ENCODE measurements around the gene M6PR. TPM values are rescaled to one million over a fixed set of nuclear protein-coding genes. Genes with fewer than 3 reads are reported as not detected.

The M6PR gene
- total RNA-seq, 1 donor from 2014 or later: 186 TPM

GRCh38 chr12:8909752-8910151 is 39.7 kb downstream of the M6PR start:
- Mint-ChIP-seq H3K4me1 (ENCODE audit: unreplicated experiment) (peaks cover 25% of the 10 kb centered on the region), H3K27ac (ENCODE audit: unreplicated experiment) (no peak overlapping the region), H3K36me3 (ENCODE audit: low read depth, unreplicated experiment) (peaks cover 5% of the 10 kb centered on the region), H3K9me3 (ENCODE audit: unreplicated experiment) (no peaks in the 10 kb centered on the region), H3K27me3 (ENCODE audit: unreplicated experiment) (peaks cover 5% of the 10 kb centered on the region), H3K4me3 (ENCODE audit: unreplicated experiment) (no peak overlapping the region)
- DNase-seq (ENCODE audit: low spot score): no peak
- TF ChIP-seq, protein P1, sequence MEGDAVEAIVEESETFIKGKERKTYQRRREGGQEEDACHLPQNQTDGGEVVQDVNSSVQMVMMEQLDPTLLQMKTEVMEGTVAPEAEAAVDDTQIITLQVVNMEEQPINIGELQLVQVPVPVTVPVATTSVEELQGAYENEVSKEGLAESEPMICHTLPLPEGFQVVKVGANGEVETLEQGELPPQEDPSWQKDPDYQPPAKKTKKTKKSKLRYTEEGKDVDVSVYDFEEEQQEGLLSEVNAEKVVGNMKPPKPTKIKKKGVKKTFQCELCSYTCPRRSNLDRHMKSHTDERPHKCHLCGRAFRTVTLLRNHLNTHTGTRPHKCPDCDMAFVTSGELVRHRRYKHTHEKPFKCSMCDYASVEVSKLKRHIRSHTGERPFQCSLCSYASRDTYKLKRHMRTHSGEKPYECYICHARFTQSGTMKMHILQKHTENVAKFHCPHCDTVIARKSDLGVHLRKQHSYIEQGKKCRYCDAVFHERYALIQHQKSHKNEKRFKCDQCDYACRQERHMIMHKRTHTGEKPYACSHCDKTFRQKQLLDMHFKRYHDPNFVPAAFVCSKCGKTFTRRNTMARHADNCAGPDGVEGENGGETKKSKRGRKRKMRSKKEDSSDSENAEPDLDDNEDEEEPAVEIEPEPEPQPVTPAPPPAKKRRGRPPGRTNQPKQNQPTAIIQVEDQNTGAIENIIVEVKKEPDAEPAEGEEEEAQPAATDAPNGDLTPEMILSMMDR (IDR thresholded peaks at IDR 0.05; ENCODE audit: unreplicated experiment): no peak

DNA sequence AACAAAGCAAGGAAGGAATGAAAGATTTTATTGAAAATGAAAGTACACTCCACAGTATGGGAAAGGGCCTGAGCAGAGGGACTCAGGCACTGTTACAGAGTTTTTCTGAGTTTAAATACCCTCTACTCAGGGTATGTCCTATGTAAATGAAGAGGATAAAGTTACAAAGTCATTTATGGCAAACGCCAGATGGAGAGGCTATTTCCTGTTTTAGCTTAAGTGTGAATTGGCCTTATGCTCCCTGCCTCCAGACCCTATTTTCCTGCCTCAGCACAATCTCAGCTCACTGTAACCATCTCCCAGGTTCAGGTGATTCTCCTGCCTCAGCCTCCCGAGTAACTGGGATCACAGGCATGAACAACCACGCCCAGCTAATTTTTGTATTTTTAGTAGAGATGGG is 41.9 kb downstream of the M6PR start:
- Mint-ChIP-seq H3K36me3 (ENCODE audit: low read depth, unreplicated experiment) (no peaks in the 10 kb centered on the region), H3K9me3 (ENCODE audit: unreplicated experiment) (no peaks in the 10 kb centered on the region), H3K4me3 (ENCODE audit: unreplicated experiment) (no peak overlapping the region), H3K27ac (ENCODE audit: unreplicated experiment) (no peak overlapping the region), H3K4me1 (ENCODE audit: unreplicated experiment) (peaks cover 9% of the 10 kb centered on the region), H3K27me3 (ENCODE audit: unreplicated experiment) (no peaks in the 10 kb centered on the region)
- DNase-seq (ENCODE audit: low spot score): no peak
- TF ChIP-seq, protein P1 (IDR thresholded peaks at IDR 0.05; ENCODE audit: unreplicated experiment): no peak

- Mint-ChIP-seq H3K9me3 (ENCODE audit: unreplicated experiment) (no peaks in the 10 kb centered on the region), H3K4me1 (ENCODE audit: unreplicated experiment) (peaks cover 9% of the 10 kb centered on the region), H3K27me3 (ENCODE audit: unreplicated experiment) (no peaks in the 10 kb centered on the region), H3K36me3 (ENCODE audit: low read depth, unreplicated experiment) (no peaks in the 10 kb centered on the region), H3K27ac (ENCODE audit: unreplicated experiment) (no peak overlapping the region), H3K4me3 (ENCODE audit: unreplicated experiment) (no peak overlapping the region)
- no peak for DNase-seq (ENCODE audit: low spot score)
- TF ChIP-seq, protein P1 (IDR thresholded peaks at IDR 0.05; ENCODE audit: unreplicated experiment): no peak
Observed at GRCh38 chr12:8906266-8907180, 42.9 kb downstream of the M6PR start.

DNA sequence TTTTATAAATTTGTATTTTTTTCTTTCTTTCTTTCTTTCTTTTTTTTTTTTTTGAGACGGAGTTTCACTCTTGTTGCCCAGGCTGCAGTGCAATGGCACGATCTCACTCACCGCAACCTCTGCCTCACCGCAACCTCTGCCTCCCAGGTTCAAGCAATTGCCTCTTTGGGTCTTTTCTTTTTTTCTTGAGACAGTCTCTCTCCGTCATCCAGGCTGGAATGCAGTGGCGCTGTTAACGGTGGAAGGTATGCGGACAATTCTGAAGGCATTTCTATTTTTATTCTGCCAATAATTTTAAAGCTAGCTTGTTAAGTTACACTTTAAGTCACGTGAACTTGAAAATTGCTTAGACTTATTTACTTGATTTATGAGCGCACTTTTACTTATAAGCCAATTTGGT is 43.9 kb downstream of the M6PR start:
- Mint-ChIP-seq H3K9me3 (ENCODE audit: unreplicated experiment) (no peaks in the 10 kb centered on the region), H3K36me3 (ENCODE audit: low read depth, unreplicated experiment) (no peaks in the 10 kb centered on the region), H3K4me3 (ENCODE audit: unreplicated experiment) (no peak overlapping the region), H3K4me1 (ENCODE audit: unreplicated experiment) (peaks cover 5% of the 10 kb centered on the region), H3K27me3 (ENCODE audit: unreplicated experiment) (no peaks in the 10 kb centered on the region), H3K27ac (ENCODE audit: unreplicated experiment) (no peak overlapping the region)
- no peak for DNase-seq (ENCODE audit: low spot score)
- TF ChIP-seq, protein P1 (IDR thresholded peaks at IDR 0.05; ENCODE audit: unreplicated experiment): no peak

DNA sequence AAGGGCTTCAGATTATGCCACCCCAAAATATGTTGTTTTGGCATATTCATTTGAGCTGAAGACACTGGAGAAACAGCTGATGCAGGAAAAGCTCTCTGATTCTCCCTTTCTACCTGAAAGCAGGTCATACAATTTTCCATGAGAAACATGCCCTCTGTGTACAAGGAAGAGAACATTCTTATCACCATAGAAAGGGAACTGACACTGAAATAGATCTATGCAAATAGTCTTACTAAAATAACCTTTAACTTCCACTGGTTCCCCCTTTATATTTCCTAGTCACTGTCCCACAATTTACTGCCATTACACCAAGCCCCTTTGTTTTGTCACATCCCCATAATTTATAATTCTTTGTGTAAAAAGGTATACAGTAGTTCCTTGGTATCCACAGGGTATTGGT is 44.8 kb downstream of the M6PR start:
- Mint-ChIP-seq H3K27ac (ENCODE audit: unreplicated experiment) (no peak overlapping the region), H3K36me3 (ENCODE audit: low read depth, unreplicated experiment) (no peaks in the 10 kb centered on the region), H3K27me3 (ENCODE audit: unreplicated experiment) (no peaks in the 10 kb centered on the region), H3K9me3 (ENCODE audit: unreplicated experiment) (no peaks in the 10 kb centered on the region), H3K4me3 (ENCODE audit: unreplicated experiment) (no peak overlapping the region), H3K4me1 (ENCODE audit: unreplicated experiment) (peaks cover 5% of the 10 kb centered on the region)
- TF ChIP-seq, protein P1 (IDR thresholded peaks at IDR 0.05; ENCODE audit: unreplicated experiment): no peak
- DNase-seq (ENCODE audit: low spot score): no peak
